SH-SY5Y (cell line): Measurements from ENCODE around the gene SMYD3.

Experiments used
- GATA2 ChIP-seq: IDR thresholded peaks from 2 replicates; pipeline ENCODE4 v1.6.1; 2011; ENCODE audit warnings: mild to moderate bottlenecking, low read depth, low read length
- GATA3 ChIP-seq: IDR thresholded peaks from 2 replicates; pipeline ENCODE4 v1.6.1; 2011; ENCODE audit warnings: low read depth, mild to moderate bottlenecking, low read length, moderate library complexity

GRCh38 chr1:246265481-246265880, 241.6 kb downstream of the SMYD3 start:
- TF ChIP-seq GATA3 = no peak
- TF ChIP-seq GATA2 = no peak
